ENCODE measurements around the gene PDPR.
"Not testable (repeated sequence)": the region's sequence is repeated elsewhere in the genome, so short reads cannot be mapped to it uniquely, and the experiment has no call there.

- TF ChIP-seq CTCF (IDR thresholded peaks at IDR 0.05); EP300 (IDR thresholded peaks at IDR 0.05; ENCODE audit: low read depth); POLR2A (IDR thresholded peaks at IDR 0.05); POLR2AphosphoS5 (IDR thresholded peaks at IDR 0.05): not testable (repeated sequence)
These were observed 35.2 kb downstream of the PDPR start for GRCh38 chr16:70149296-70149695.
